HCT116 (cell line): ENCODE data around the gene DAZAP1. TPM values are rescaled to one million over a fixed set of nuclear protein-coding genes. Genes with fewer than 3 reads are reported as not detected.

ENCODE experiments used
- ATAC-seq: fragments of 200-7000 bp; cut with Tn5 transposase; 2 replicates; pipeline ENCODE4 v1.9.1; 2020; ENCODE audit warnings: mild to moderate bottlenecking, moderate library complexity
- BruUV-seq: library from RNA; stranded (reverse); fragments of 400-500 nt; replicated peaks from 2 replicates; lab custom pipeline; 2021; lab: Mats Ljungman, UMichigan
- CTCF ChIA-PET: fragments of 300-600 bp; sonication (Branson Sonifier 250); formaldehyde crosslinking; loops from one replicate; lab custom pipeline; 2021; ENCODE audit warnings: antibody characterized with exemption; lab: Charles Lee
- POLR2A ChIA-PET: fragments of 300-600, 350-600 bp; sonication (Branson Sonifier 250); formaldehyde crosslinking; loops from one replicate; lab custom pipeline; 2021; ENCODE audit warnings: antibody characterized with exemption; lab: Charles Lee
- RAD21 ChIA-PET, 2 experiments: fragments of 300-600 bp; sonication (Branson Sonifier 250); formaldehyde crosslinking; loops; one replicate each; lab custom pipeline; 2023; ENCODE audit warnings: low total read pairs in 2 of 2; ENCODE audit not compliant: uncharacterized antibody in 2 of 2, unreplicated experiment in 2 of 2, low non-redundant PET in 1 of 2; lab: Charles Lee
- DNase-seq: peaks from one replicate; pipeline ENCODE4 v3.0.0-alpha.2; 2010; ENCODE audit warnings: low read depth, low spot score
- H2AFZ ChIP-seq: fragments of 200-600 bp; shearing (Covaris generic), sonication (generic); 2 replicates; pipeline ENCODE4 v1.6.1; 2017; ENCODE audit warnings: low read depth, mixed run types, mixed read lengths, antibody characterized with exemption, low read length; ENCODE audit not compliant: poor library complexity, severe bottlenecking
- H3K27ac ChIP-seq: 2 replicates; pipeline ENCODE4 v1.5.1; 2012; ENCODE audit warnings: low read depth, low read length
- H3K27me3 ChIP-seq: fragments of 200-600 bp; sonication (generic); 2 replicates; pipeline ENCODE4 v1.6.1; 2016; ENCODE audit warnings: mixed run types, low read length, mixed read lengths; ENCODE audit not compliant: insufficient read depth
- H3K36me3 ChIP-seq, 2 experiments: fragments of 200-500 bp in 1 of 2; fragments of 200-600 bp in 1 of 2; sonication (Bioruptor generic) in 1 of 2; sonication (generic) in 1 of 2; 2 replicates each; pipeline versions ENCODE4 v1.5.1 to v1.6.1; 2014 to 2016; ENCODE audit warnings: low read length in 2 of 2, inconsistent platforms in 1 of 2, mixed read lengths in 1 of 2, mixed run types in 1 of 2; ENCODE audit not compliant: insufficient read depth in 2 of 2, control insufficient read depth in 1 of 2
- H3K4me1 ChIP-seq, 2 experiments: fragments of 200-600 bp in 1 of 2; sonication (generic) in 1 of 2; 2 replicates each; pipeline versions ENCODE4 v1.5.1 to v1.6.1; 2012 to 2017; ENCODE audit warnings: low read length in 2 of 2, inconsistent platforms in 1 of 2, mild to moderate bottlenecking in 1 of 2, mixed read lengths in 1 of 2, mixed run types in 1 of 2, moderate library complexity in 1 of 2; ENCODE audit not compliant: insufficient read depth in 2 of 2, control insufficient read depth in 1 of 2
- H3K4me2 ChIP-seq: fragments of 200-600 bp; sonication (generic); 2 replicates; pipeline ENCODE4 v1.6.1; 2017; ENCODE audit warnings: mixed run types, low read length, mixed read lengths
- H3K4me3 ChIP-seq, 2 experiments: fragments of 200-600 bp in 1 of 2; sonication (generic) in 1 of 2; replicated peaks in 1 of 2; 2 replicates each; pipeline ENCODE4 v1.5.1; 2011 to 2016; ENCODE audit warnings: low read length in 2 of 2, control low read depth in 1 of 2, low read depth in 1 of 2, mild to moderate bottlenecking in 1 of 2, mixed read lengths in 1 of 2, mixed run types in 1 of 2
- H3K79me2 ChIP-seq: fragments of 200-600 bp; sonication (generic); 2 replicates; pipeline ENCODE4 v1.6.1; 2017; ENCODE audit warnings: mild to moderate bottlenecking, mixed run types, low read length, moderate library complexity, mixed read lengths; ENCODE audit not compliant: insufficient read depth
- H3K9ac ChIP-seq: fragments of 200-600 bp; sonication (generic); 2 replicates; pipeline ENCODE4 v1.6.1; 2016; ENCODE audit warnings: low read length, mixed read lengths
- H3K9me2 ChIP-seq: fragments of 200-600 bp; sonication (generic), shearing (Covaris generic); 2 replicates; pipeline ENCODE4 v1.6.1; 2017; ENCODE audit warnings: mixed run types, mild to moderate bottlenecking, moderate library complexity; ENCODE audit not compliant: insufficient read depth
- H3K9me3 ChIP-seq, 2 experiments: fragments of 200-500 bp in 1 of 2; fragments of 200-600 bp in 1 of 2; sonication (Bioruptor generic) in 1 of 2; sonication (generic) in 1 of 2; 2 replicates each; pipeline ENCODE4 v1.6.1; 2014 to 2017; ENCODE audit warnings: low read length in 2 of 2, mixed read lengths in 2 of 2, inconsistent platforms in 1 of 2, low read depth in 1 of 2, mild to moderate bottlenecking in 1 of 2, mixed run types in 1 of 2, moderate library complexity in 1 of 2; ENCODE audit not compliant: control insufficient read depth in 1 of 2, insufficient read depth in 1 of 2
- H4K20me1 ChIP-seq: fragments of 200-600 bp; sonication (generic), shearing (Covaris generic); 2 replicates; pipeline ENCODE4 v1.6.1; 2017; ENCODE audit warnings: mixed run types, mild to moderate bottlenecking, moderate library complexity; ENCODE audit not compliant: insufficient read depth
- CEBPB ChIP-seq: IDR thresholded peaks from 2 replicates; pipeline ENCODE4 v1.6.1; 2012; ENCODE audit warnings: low read depth
- EGR1 ChIP-seq: IDR thresholded peaks from 2 replicates; pipeline ENCODE4 v1.6.1; 2012; ENCODE audit warnings: low read depth
- EZH2 ChIP-seq: fragments of 200-600 bp; sonication (generic); IDR thresholded peaks from 2 replicates; pipeline ENCODE4 v1.6.1; 2017; ENCODE audit warnings: antibody characterized with exemption, mixed run types
- EZH2phosphoT487 ChIP-seq: fragments of 200-600 bp; IDR thresholded peaks from 2 replicates; pipeline ENCODE4 v1.6.1; 2018; ENCODE audit warnings: antibody characterized with exemption, borderline replicate concordance
- FOSL1 ChIP-seq: IDR thresholded peaks from 2 replicates; pipeline ENCODE4 v1.6.1; 2012; ENCODE audit warnings: low read depth
- POLR2A ChIP-seq: IDR thresholded peaks from 2 replicates; pipeline ENCODE4 v1.7.0; 2011; ENCODE audit warnings: borderline replicate concordance; ENCODE audit not compliant: insufficient read depth, insufficient read length; ENCODE audit errors: extremely low read depth
- POLR2AphosphoS5 ChIP-seq: IDR thresholded peaks from 2 replicates; pipeline ENCODE4 v1.6.1; 2011; ENCODE audit warnings: mild to moderate bottlenecking, low read depth, low read length, moderate library complexity
- RAD21 ChIP-seq: IDR thresholded peaks from 2 replicates; pipeline ENCODE4 v1.6.1; 2012; ENCODE audit warnings: low read depth, mild to moderate bottlenecking
- SP1 ChIP-seq: IDR thresholded peaks from 2 replicates; pipeline ENCODE4 v1.6.1; 2012; ENCODE audit warnings: low read depth
- TCF7L2 ChIP-seq: IDR thresholded peaks from 2 replicates; pipeline ENCODE4 v1.7.0; 2011; ENCODE audit warnings: borderline replicate concordance, inconsistent platforms; ENCODE audit not compliant: insufficient read depth, insufficient read length; ENCODE audit errors: extremely low read depth
- YY1 ChIP-seq: IDR thresholded peaks from 2 replicates; pipeline ENCODE4 v1.6.1; 2011; ENCODE audit warnings: low read length, low read depth, moderate library complexity, mild to moderate bottlenecking; ENCODE audit not compliant: insufficient replicate concordance; ENCODE audit errors: extremely low read depth
- intact Hi-C: fragments of 100-400 bp; cut with micrococcal nuclease; formaldehyde crosslinking; loops from 2 replicates; pipeline ENCODE4 v1.10.0; 2022
- total RNA-seq: library from RNA; stranded (reverse); gene quantifications from one replicate; pipeline ENCODE4 v1.2.1, GENCODE V29; 2021; ENCODE audit not compliant: unreplicated experiment
- TF ChIP-seq, protein P1 (sequence below): IDR thresholded peaks from 2 replicates; pipeline ENCODE4 v1.6.1; 2012
- TF ChIP-seq, protein P2 (sequence below): IDR thresholded peaks from 2 replicates; pipeline ENCODE4 v1.6.1; 2012; ENCODE audit warnings: low read depth

DAZAP1 gene
- total RNA-seq, 1 experiment from 2014 or later: 191 TPM

DNA sequence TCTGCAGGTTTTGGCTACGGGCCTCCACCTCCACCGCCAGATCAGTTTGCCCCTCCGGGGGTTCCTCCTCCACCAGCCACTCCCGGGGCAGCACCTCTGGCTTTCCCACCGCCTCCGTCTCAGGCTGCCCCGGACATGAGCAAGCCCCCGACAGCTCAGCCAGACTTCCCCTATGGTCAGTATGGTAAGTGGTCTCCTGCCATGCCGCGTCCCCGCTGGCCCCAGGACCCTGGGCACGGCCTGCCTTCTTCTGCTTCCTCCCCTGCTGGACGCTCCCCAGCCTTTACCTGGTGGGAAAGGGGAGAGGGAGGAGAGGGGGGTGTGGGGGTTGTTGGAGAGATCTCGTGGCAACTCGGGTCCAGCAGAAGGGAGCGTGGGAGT is 25.1 kb downstream of the DAZAP1 start:
- Histone ChIP-seq H3K9me3 (no peaks in the 10 kb centered on the region), H2AFZ (no peak overlapping the region), H3K79me2 (peaks cover 41% of the 10 kb centered on the region), H3K27ac (no peak overlapping the region), H3K27me3 (no peaks in the 10 kb centered on the region), H3K36me3 (peaks cover 37 to 52% of the 10 kb centered on the region in 2 experiments; a peak in 3 of 4 replicates), H3K4me1 (peaks cover 7 to 13% of the 10 kb centered on the region in 2 experiments; a peak in 3 of 4 replicates), H3K4me3 (no peak overlapping the region), H3K4me2 (no peak overlapping the region), H3K9ac (no peak overlapping the region), H3K9me2 (no peaks in the 10 kb centered on the region), H4K20me1 (no peaks in the 10 kb centered on the region)
- intact Hi-C loops: no loop called here
- ChIA-PET CTCF (no interaction called here), POLR2A (no interaction called here), RAD21 (no interaction called here)
- BruUV-seq: no TSS peak
- DNase-seq (no peak), ATAC-seq (no peak)
- TF ChIP-seq POLR2A: no peak
- TF ChIP-seq EZH2phosphoT487: no peak
- no peak for TF ChIP-seq RAD21
- TF ChIP-seq CEBPB: no peak
- TF ChIP-seq EZH2: no peak
- TF ChIP-seq, protein P1, sequence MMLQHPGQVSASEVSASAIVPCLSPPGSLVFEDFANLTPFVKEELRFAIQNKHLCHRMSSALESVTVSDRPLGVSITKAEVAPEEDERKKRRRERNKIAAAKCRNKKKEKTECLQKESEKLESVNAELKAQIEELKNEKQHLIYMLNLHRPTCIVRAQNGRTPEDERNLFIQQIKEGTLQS: no peak
- no peak for TF ChIP-seq POLR2AphosphoS5
- no peak for TF ChIP-seq EGR1
- TF ChIP-seq FOSL1: no peak
- no peak for TF ChIP-seq SP1
- TF ChIP-seq TCF7L2: no peak
- TF ChIP-seq, protein P2, sequence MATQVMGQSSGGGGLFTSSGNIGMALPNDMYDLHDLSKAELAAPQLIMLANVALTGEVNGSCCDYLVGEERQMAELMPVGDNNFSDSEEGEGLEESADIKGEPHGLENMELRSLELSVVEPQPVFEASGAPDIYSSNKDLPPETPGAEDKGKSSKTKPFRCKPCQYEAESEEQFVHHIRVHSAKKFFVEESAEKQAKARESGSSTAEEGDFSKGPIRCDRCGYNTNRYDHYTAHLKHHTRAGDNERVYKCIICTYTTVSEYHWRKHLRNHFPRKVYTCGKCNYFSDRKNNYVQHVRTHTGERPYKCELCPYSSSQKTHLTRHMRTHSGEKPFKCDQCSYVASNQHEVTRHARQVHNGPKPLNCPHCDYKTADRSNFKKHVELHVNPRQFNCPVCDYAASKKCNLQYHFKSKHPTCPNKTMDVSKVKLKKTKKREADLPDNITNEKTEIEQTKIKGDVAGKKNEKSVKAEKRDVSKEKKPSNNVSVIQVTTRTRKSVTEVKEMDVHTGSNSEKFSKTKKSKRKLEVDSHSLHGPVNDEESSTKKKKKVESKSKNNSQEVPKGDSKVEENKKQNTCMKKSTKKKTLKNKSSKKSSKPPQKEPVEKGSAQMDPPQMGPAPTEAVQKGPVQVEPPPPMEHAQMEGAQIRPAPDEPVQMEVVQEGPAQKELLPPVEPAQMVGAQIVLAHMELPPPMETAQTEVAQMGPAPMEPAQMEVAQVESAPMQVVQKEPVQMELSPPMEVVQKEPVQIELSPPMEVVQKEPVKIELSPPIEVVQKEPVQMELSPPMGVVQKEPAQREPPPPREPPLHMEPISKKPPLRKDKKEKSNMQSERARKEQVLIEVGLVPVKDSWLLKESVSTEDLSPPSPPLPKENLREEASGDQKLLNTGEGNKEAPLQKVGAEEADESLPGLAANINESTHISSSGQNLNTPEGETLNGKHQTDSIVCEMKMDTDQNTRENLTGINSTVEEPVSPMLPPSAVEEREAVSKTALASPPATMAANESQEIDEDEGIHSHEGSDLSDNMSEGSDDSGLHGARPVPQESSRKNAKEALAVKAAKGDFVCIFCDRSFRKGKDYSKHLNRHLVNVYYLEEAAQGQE: no peak
- no peak for TF ChIP-seq YY1
